ENCODE results near the gene KIF18B. TPM values are rescaled to one million over a fixed set of nuclear protein-coding genes. Genes with fewer than 3 reads are reported as not detected.

The KIF18B gene
- total and polyA plus RNA-seq, 2 of the 8 experiments (the other 6 are each of a cell fraction or from before 2014, with no cell fraction given): 39.0 to 59.4 TPM

- TF ChIP-seq, protein P1, sequence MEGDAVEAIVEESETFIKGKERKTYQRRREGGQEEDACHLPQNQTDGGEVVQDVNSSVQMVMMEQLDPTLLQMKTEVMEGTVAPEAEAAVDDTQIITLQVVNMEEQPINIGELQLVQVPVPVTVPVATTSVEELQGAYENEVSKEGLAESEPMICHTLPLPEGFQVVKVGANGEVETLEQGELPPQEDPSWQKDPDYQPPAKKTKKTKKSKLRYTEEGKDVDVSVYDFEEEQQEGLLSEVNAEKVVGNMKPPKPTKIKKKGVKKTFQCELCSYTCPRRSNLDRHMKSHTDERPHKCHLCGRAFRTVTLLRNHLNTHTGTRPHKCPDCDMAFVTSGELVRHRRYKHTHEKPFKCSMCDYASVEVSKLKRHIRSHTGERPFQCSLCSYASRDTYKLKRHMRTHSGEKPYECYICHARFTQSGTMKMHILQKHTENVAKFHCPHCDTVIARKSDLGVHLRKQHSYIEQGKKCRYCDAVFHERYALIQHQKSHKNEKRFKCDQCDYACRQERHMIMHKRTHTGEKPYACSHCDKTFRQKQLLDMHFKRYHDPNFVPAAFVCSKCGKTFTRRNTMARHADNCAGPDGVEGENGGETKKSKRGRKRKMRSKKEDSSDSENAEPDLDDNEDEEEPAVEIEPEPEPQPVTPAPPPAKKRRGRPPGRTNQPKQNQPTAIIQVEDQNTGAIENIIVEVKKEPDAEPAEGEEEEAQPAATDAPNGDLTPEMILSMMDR (IDR thresholded peaks at IDR 0.05; ENCODE audit: control extremely low read depth in 1 of 3, insufficient read depth in 1 of 3, low read depth in 1 of 3, low read length in 3 of 3): peak; percentile 51 to 64 (median 63)
- TF ChIP-seq TCF12 (IDR thresholded peaks at IDR 0.05; ENCODE audit: low read depth, low read length) (no peak), CHD1 (IDR thresholded peaks at IDR 0.05; ENCODE audit: low read depth, low read length) (no peak), EZH2 (IDR thresholded peaks at IDR 0.05; ENCODE audit: low read depth, low read length, severe bottlenecking) (no peak), KDM1A (IDR thresholded peaks at IDR 0.05; ENCODE audit: borderline replicate concordance, low read length) (no peak), POU5F1 (IDR thresholded peaks at IDR 0.05; ENCODE audit: low read depth, low read length) (no peak), CTBP2 (IDR thresholded peaks at IDR 0.05; ENCODE audit: borderline replicate concordance, insufficient read depth, insufficient read length, low read length) (no peak), RAD21 (IDR thresholded peaks at IDR 0.05 in 1 of 2, conservative IDR thresholded peaks at IDR 0.05 in 1 of 2; ENCODE audit: low read depth in 2 of 2, low read length in 2 of 2) (peak; percentile 30 to 52; a peak in 3 of 4 replicates), E2F6 (IDR thresholded peaks at IDR 0.05) (peak; percentile 71; the same call in 1 of the 2 replicates), EP300 (IDR thresholded peaks at IDR 0.05; ENCODE audit: borderline replicate concordance in 1 of 2, low read depth in 2 of 2, low read length in 2 of 2) (no peak), KDM5A (IDR thresholded peaks at IDR 0.05; ENCODE audit: low read length) (no peak), ATF3 (IDR thresholded peaks at IDR 0.05; ENCODE audit: insufficient read depth, low read depth, low read length) (no peak), SP1 (IDR thresholded peaks at IDR 0.05; ENCODE audit: low read depth, low read length) (0 out of 2 replicates have a peak, but pooled peaks have one; percentile 6), ATF2 (IDR thresholded peaks at IDR 0.05; ENCODE audit: low read length) (no peak)
- TF ChIP-seq, protein P2, sequence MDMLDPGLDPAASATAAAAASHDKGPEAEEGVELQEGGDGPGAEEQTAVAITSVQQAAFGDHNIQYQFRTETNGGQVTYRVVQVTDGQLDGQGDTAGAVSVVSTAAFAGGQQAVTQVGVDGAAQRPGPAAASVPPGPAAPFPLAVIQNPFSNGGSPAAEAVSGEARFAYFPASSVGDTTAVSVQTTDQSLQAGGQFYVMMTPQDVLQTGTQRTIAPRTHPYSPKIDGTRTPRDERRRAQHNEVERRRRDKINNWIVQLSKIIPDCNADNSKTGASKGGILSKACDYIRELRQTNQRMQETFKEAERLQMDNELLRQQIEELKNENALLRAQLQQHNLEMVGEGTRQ (IDR thresholded peaks at IDR 0.05; ENCODE audit: low read length): no peak
These were observed 20.9 kb upstream of the KIF18B start, which contains the start of gene C1QL1 (continued) for GRCh38 chr17:44968225-44969143.
